Measurements from ENCODE around the gene CHRNA9.

DNA sequence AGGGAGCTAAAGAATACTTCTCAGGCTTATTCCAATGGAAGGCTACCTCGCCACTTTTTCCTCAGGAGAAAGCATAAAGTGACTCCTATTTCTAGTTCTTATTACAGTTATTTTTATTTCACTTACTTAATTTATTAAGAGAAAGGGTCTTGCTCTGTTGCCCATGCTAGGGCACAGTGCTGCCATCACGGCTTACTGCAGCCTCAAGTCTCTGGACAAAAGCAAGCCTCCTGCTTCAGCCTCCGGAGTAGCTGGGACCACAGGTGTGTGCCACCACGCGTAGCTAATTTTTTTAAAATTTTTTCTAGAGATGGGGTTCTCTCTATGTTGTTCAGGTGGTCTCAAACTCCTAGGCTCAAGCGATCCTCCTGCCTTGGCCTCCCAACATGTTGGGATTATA lies 36.0 kb upstream of the CHRNA9 start:
- TF ChIP-seq POLR2A (IDR thresholded peaks at IDR 0.05): no peak
- no peak for TF ChIP-seq CTCF (IDR thresholded peaks at IDR 0.05)

Measured in right lobe of liver (tissue), 4 donors.